ENCODE data around the gene LPP. TPM values are rescaled to one million over a fixed set of nuclear protein-coding genes. Genes with fewer than 3 reads are reported as not detected.

Gene LPP
- total and polyA plus RNA-seq, 4 donors = 11.1 to 219 (median 66.5) TPM

- Histone ChIP-seq H3K4me3 (no peak overlapping the region), H3K36me3 (ENCODE audit: control insufficient read depth in 4 of 4, insufficient read depth in 4 of 4, low read length in 4 of 4) (no peaks in the 10 kb centered on the region), H3K27me3 (ENCODE audit: control insufficient read depth in 3 of 3, insufficient read depth in 3 of 3, low read length in 2 of 3) (no peaks in the 10 kb centered on the region), H3K9ac (ENCODE audit: insufficient read depth in 1 of 2, low read length in 2 of 2) (no peak overlapping the region), H3K27ac (ENCODE audit: low read depth in 1 of 2, low read length in 1 of 2) (no peak overlapping the region), H3K9me3 (ENCODE audit: control insufficient read depth in 4 of 4, insufficient read depth in 3 of 4, low read length in 3 of 4) (no peaks in the 10 kb centered on the region), H3K4me1 (ENCODE audit: control insufficient read depth in 5 of 5, insufficient read depth in 5 of 5, low read length in 5 of 5) (peaks cover 0 to 14% (median 8%) of the 10 kb centered on the region in 5 donors)
- ATAC-seq (ENCODE audit: insufficient read depth, low FRiP score) (no peak), DNase-seq (peak in 1 of 3 donors; percentile 35)
- 45 to 56% methylated on average over 2 of the region's 2 CpGs for WGBS, 2 donors
- TF ChIP-seq CTCF (IDR thresholded peaks at IDR 0.05; ENCODE audit: control extremely low read depth, extremely low read depth) = no peak
Observed at GRCh38 chr3:188914552-188914951, 760.6 kb downstream of the LPP start.

GRCh38 chr3:188915127-188915526 is 761.2 kb downstream of the LPP start:
- ATAC-seq (ENCODE audit: insufficient read depth, low FRiP score) (no peak), DNase-seq (no peak)
- no peaks in the 10 kb centered on the region for H3K27me3 ChIP-seq (ENCODE audit: control insufficient read depth in 3 of 3, insufficient read depth in 3 of 3, low read length in 2 of 3)
- TF ChIP-seq CTCF (IDR thresholded peaks at IDR 0.05; ENCODE audit: control extremely low read depth, extremely low read depth) = no peak
- H3K9me3 ChIP-seq (ENCODE audit: control insufficient read depth in 4 of 4, insufficient read depth in 3 of 4, low read length in 3 of 4) = peaks cover 0 to under 1% (median 0%) of the 10 kb centered on the region in 4 donors
- H3K36me3 ChIP-seq (ENCODE audit: control insufficient read depth in 4 of 4, insufficient read depth in 4 of 4, low read length in 4 of 4) = no peaks in the 10 kb centered on the region
- H3K27ac ChIP-seq (ENCODE audit: low read depth in 1 of 2, low read length in 1 of 2) = no peak overlapping the region
- WGBS, 2 donors = 68 to 69% methylated on average over 1 of the region's 1 CpG
- H3K9ac ChIP-seq (ENCODE audit: insufficient read depth in 1 of 2, low read length in 2 of 2) = no peak overlapping the region
- no peak overlapping the region for H3K4me3 ChIP-seq
- peaks cover 0 to 14% (median 8%) of the 10 kb centered on the region in 5 donors for H3K4me1 ChIP-seq (ENCODE audit: control insufficient read depth in 5 of 5, insufficient read depth in 5 of 5, low read length in 5 of 5)

GRCh38 chr3:188916934-188917401 is 763.0 kb downstream of the LPP start:
- no peaks in the 10 kb centered on the region for H3K36me3 ChIP-seq (ENCODE audit: control insufficient read depth in 4 of 4, insufficient read depth in 4 of 4, low read length in 4 of 4)
- DNase-seq = no peak
- H3K27me3 ChIP-seq (ENCODE audit: control insufficient read depth in 3 of 3, insufficient read depth in 3 of 3, low read length in 2 of 3) = no peaks in the 10 kb centered on the region
- peaks cover 0 to 10% (median 4%) of the 10 kb centered on the region in 5 donors for H3K4me1 ChIP-seq (ENCODE audit: control insufficient read depth in 5 of 5, insufficient read depth in 5 of 5, low read length in 5 of 5)
- peak overlapping the region in 1 of 2 donors; percentile 32 for H3K27ac ChIP-seq (ENCODE audit: low read depth in 1 of 2, low read length in 1 of 2)
- TF ChIP-seq CTCF (IDR thresholded peaks at IDR 0.05; ENCODE audit: control extremely low read depth, extremely low read depth) = no peak
- H3K9me3 ChIP-seq (ENCODE audit: control insufficient read depth in 4 of 4, insufficient read depth in 3 of 4, low read length in 3 of 4) = peaks cover 0 to 2% (median 0%) of the 10 kb centered on the region in 4 donors
- no peak overlapping the region for H3K9ac ChIP-seq (ENCODE audit: insufficient read depth in 1 of 2, low read length in 2 of 2)
- ATAC-seq (ENCODE audit: insufficient read depth, low FRiP score) = no peak
- no peak overlapping the region for H3K4me3 ChIP-seq

- 73 to 81% methylated on average over 2 of the region's 2 CpGs for WGBS, 2 donors
- peaks cover 0 to 10% (median 4%) of the 10 kb centered on the region in 5 donors for H3K4me1 ChIP-seq (ENCODE audit: control insufficient read depth in 5 of 5, insufficient read depth in 5 of 5, low read length in 5 of 5)
- no peak overlapping the region for H3K27ac ChIP-seq (ENCODE audit: low read depth in 1 of 2, low read length in 1 of 2)
- H3K27me3 ChIP-seq (ENCODE audit: control insufficient read depth in 3 of 3, insufficient read depth in 3 of 3, low read length in 2 of 3) = no peaks in the 10 kb centered on the region
- H3K4me3 ChIP-seq = no peak overlapping the region
- peaks cover 0 to 2% (median 0%) of the 10 kb centered on the region in 4 donors for H3K9me3 ChIP-seq (ENCODE audit: control insufficient read depth in 4 of 4, insufficient read depth in 3 of 4, low read length in 3 of 4)
- no peaks in the 10 kb centered on the region for H3K36me3 ChIP-seq (ENCODE audit: control insufficient read depth in 4 of 4, insufficient read depth in 4 of 4, low read length in 4 of 4)
- no peak for TF ChIP-seq CTCF (IDR thresholded peaks at IDR 0.05; ENCODE audit: control extremely low read depth, extremely low read depth)
- no peak overlapping the region for H3K9ac ChIP-seq (ENCODE audit: insufficient read depth in 1 of 2, low read length in 2 of 2)
- ATAC-seq (ENCODE audit: insufficient read depth, low FRiP score) = no peak
- no peak for DNase-seq
Observed at GRCh38 chr3:188918093-188918492, 764.1 kb downstream of the LPP start.
